GM12892 (cell line): ENCODE results near the gene PTX3.

Experiments used
- DNase-seq: peaks from one replicate; pipeline ENCODE4 v3.0.0; 2011; ENCODE audit not compliant: insufficient read length
- FAIRE-seq: peaks from 2 replicates; lab custom pipeline; 2011; peaks lifted over from hg19 to GRCh38; lab: Jason Lieb, UNC
- POLR2A ChIP-seq: IDR thresholded peaks from 2 replicates; pipeline ENCODE4 v1.6.1; 2011; ENCODE audit warnings: low read depth, low read length, control low read depth
- POLR2AphosphoS5 ChIP-seq: IDR thresholded peaks from 2 replicates; pipeline ENCODE4 v1.6.1; 2011; ENCODE audit warnings: low read depth, low read length, control low read depth
- TAF1 ChIP-seq: IDR thresholded peaks from 2 replicates; pipeline ENCODE4 v1.6.1; 2011; ENCODE audit warnings: low read depth, mild to moderate bottlenecking, control low read depth, low read length, borderline replicate concordance

Gene PTX3

DNA sequence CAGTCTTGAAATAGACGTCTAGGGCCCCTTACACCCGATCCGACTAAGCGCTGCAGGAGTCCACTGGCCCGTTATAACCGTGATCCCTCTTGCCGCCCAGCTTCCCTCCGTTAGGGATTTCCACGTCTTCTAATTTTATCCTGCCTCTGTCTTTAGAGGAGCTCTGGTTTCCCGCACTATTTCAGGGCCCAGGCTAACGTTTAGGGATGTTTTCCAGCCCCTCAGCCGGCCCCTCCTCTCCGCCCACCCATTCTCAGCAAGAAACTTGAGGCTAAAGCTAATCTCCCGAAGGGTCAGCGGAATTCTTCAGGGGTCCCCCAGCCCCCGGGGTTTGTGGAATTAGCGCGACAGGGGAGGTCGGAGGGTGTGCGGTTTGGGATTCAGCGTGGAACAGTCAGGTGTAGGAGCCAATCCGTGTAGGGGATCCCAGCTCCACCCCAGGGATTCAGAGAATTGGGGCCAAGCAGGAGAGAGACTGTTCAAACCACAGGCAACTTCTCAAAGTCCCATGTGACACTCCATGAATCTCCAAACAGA is 1.6 kb downstream of the PTX3 start:
- DNase-seq (no peak), FAIRE-seq (no peak)
- TF ChIP-seq POLR2AphosphoS5: no peak

DNA sequence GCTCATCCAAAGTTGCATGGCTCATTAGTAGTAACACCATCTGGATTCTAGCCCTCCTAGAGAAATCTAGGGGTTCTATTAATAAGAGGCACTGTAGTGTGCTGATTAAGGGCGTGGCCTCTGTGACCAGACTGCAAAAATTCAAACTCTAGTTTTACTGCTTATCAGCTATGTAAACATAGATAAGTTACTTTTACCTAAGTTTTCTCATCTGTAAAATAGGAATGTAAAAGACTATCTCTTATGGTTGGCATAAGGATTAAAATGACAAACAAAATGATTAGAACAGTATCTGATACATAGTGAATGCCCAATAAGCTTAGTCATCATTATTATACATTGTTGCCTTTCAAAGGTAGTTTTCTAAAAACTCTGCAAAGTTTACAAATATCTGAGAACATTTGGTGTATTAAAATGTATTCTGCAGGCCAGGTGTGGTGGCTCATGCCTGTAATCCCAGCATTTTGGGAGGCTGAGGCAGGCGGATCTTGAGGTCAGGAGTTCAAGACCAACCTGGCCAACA is 4.5 kb downstream of the PTX3 start:
- no peak for DNase-seq
- FAIRE-seq: no peak
- TF ChIP-seq TAF1 (no peak), POLR2A (no peak), POLR2AphosphoS5 (no peak)

DNA sequence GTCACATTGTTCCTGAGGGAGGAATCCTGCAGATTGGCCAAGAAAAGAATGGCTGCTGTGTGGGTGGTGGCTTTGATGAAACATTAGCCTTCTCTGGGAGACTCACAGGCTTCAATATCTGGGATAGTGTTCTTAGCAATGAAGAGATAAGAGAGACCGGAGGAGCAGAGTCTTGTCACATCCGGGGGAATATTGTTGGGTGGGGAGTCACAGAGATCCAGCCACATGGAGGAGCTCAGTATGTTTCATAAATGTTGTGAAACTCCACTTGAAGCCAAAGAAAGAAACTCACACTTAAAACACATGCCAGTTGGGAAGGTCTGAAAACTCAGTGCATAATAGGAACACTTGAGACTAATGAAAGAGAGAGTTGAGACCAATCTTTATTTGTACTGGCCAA is 6.1 kb downstream of the PTX3 start:
- no peak for DNase-seq
- no peak for TF ChIP-seq POLR2AphosphoS5
- no peak for FAIRE-seq

DNA sequence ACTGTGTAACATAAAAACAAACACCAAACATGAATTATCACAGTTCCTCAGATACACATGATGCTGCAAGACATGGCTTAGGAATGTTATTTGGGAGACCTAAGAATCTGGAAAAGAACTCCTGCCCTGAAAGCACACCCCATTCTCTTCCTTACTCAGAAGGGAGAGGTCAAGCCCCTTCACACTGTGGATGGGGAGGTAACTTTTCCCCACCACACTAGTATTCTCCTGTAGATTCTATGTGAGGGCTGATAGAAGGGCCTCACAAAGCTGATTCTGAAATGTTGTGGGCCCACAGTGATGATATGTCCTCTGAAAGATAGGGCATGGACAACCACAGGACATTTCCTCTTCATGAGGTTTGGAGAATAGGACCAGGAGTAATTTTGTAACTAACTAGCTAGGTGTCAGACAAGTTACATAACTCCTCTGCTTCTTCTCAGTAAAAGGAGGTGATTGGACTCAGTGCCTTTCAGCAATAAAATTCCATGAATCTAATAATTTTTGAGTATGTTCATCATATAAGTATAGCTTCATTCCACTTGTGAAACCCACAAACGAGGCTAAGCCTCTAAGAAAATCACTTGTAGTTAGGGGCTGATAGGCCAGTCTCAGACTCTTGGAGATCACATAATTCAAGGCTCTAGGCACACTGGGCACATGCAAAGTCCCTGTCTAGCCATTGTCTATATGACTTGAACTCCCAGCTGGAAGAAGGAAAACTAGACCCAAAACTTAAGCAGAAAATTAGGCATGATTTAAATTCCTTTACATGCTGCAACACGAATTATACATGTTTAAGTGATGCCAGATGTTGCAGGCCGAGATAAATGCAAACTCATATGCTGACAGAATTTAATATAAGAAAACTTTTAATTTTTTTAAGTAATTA is 7.5 kb downstream of the PTX3 start:
- no peak for FAIRE-seq
- TF ChIP-seq TAF1 (no peak), POLR2AphosphoS5 (no peak), POLR2A (no peak)
- no peak for DNase-seq

DNA sequence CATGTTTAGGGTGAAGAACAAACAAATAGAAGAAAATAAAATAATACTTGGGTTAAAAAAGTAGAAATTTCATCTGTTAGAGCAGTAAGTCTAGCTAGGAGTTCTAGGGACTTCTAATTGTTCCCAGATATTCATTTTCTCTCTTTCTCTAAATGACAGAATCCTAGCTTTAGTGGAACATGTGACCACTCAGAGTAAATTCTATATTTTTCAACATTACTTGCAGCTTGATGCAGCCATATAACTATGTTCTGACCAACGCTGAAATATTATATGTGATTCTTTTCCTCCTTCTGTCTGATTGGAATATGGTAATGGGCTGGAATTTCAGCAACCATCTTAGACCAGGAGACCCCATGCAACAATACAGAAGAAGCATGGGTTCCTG is 8.1 kb downstream of the PTX3 start:
- FAIRE-seq: no peak

DNA sequence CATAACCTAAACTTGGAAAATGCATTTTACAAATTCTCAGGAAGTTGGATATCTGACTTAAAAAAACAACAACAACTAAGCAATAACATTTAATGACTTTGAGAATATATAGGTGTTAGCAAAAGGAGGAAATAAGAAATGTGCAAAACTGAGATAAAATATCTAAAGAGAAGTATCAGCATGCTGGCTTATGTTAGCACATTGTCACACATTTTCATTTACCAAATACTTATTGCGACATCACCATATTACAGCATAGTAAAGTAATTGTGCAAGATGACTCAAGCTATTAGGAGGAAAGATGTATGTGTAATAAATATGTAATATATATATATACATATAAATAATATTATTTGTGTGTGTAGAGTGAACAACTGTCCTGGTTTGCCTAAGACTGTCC is 9.2 kb downstream of the PTX3 start:
- no peak for FAIRE-seq
- no peak for DNase-seq
- no peak for TF ChIP-seq POLR2AphosphoS5
- TF ChIP-seq TAF1: no peak
- no peak for TF ChIP-seq POLR2A

More for the DNA sequence above, 8.1 kb downstream of the PTX3 start:
- no peak for DNase-seq
- TF ChIP-seq POLR2A (no peak), POLR2AphosphoS5 (no peak), TAF1 (no peak)

DNA sequence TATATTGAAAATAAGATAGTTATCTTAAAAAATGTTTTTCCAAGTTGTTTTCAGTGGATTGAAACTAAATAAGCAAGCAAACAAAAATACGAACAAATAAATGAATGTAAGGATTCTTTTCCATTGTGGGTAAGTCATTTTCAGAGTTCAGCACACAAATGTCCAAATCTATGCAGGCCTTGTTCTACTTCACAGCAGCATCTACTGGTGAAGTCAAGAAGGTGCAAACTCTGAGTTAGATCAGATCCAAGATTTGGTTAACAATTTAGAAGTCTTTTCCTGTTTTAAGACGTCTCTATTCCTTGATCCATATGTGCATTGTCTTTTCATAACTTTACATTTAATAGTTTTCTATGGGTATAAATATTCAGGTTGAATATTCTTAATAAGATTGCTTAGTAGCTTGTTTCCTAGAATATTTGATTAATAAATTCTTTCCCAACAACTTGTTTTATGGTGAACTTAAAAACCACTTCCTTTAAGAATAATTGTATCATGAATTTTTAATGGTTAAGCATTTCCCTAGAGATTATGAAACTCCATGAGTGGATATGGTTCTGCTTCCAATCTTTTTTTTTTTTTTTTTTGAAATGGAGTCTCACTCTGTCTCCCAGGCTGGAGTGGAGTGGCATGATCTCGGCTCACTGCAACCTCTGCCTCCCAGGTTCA is 10.5 kb downstream of the PTX3 start:
- no peak for DNase-seq
- FAIRE-seq: no peak
- no peak for TF ChIP-seq POLR2A
- TF ChIP-seq POLR2AphosphoS5: no peak

DNA sequence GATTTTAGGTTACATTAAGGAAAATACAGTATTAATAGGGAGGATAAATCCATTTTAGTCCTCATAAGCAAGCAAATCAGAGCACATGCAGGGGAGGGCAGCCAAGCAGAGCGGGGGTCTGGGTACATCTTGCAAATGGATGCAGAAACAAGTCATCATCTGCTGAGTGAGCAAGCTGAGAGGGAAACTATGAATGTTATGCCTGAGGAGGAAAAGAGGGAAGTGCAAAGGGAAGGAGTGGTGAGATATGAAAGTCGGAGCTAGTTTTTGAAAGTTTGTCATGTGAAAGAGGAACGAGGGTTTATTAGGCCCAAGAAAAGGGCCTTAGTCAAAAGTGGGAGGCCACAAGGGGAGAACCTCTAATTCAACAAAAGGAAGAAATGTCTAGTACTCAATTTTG is 15.4 kb downstream of the PTX3 start:
- TF ChIP-seq POLR2AphosphoS5 (no peak), POLR2A (no peak), TAF1 (no peak)
- FAIRE-seq (no peak), DNase-seq (no peak)

DNA sequence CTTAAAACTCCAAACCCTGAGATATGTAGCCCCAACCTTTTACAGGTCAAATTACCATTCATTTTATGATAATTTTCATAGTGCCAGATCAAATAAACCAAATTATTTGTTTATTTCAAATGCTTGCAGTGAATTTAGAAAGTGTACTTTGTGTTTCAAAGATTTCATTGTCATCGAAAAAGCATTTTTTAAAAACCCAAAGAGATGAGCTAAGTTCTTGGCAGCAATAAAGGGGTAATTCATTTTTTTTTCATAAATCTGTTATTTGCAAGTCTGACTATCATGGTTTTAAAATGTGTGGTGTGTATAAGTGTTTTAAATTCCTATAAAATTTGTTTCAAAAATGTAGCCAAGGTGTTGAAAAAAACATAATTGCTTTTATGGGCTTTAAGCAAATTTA is 17.2 kb downstream of the PTX3 start:
- FAIRE-seq (no peak), DNase-seq (no peak)
- TF ChIP-seq POLR2AphosphoS5 (no peak), TAF1 (no peak), POLR2A (no peak)

DNA sequence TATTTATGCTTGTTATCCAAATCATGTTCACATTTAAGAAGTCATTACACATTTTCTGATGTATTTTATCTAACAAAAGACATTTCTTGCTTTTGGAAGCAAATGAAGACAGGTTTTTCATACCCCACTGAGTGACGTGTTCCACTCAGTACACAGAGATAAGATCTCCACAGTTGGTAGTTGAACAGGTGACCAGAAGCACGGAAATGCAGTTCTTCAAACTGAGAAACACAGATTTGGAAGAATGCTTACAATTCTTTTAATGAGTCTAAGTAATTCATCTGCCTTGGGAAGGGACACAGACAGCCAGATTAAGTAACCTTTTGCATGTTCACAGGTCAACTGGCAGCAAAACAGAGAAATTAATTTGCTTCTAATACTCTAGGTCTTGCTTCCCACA is 23.1 kb downstream of the PTX3 start:
- TF ChIP-seq POLR2AphosphoS5 (no peak), TAF1 (no peak)
- FAIRE-seq (no peak), DNase-seq (no peak)

DNA sequence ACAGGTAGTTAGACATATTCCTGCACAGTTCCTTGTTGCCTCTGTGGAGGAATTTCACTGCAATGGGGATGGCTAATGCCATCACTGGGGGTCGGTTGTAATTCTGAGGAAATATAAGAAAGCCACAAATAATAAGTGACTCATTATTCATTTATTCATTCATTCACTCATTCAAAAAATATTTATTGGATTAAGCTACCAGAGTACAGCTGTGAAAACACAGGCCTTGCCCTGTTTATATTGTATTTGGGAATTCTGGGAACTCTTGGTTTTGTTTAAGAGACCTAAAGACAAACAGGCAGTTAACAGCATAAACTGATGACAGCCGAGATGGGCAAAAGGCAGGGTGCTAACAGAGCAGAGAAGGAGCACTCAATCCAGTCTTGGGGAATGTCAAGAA is 23.6 kb downstream of the PTX3 start:
- TF ChIP-seq POLR2A (no peak), POLR2AphosphoS5 (no peak), TAF1 (no peak)
- DNase-seq (no peak), FAIRE-seq (no peak)

DNA sequence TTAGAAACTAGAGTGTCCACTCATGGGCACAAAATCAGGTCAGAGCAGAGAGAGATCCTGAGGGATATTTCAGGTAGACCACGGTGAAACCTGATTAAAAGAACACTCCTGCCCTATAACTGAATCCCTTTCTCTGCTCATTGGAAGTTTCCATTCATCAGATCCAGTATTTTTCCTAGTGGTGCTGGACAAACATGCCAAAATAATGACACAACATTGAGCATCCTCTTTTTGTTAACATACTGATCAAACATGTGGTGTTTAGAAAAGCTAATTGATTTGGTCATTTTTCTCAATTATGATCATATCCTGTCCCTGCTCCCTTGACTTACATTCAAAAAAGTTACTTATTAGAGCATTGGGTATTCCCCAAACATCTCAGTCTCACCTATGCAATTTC is 27.2 kb downstream of the PTX3 start:
- no peak for FAIRE-seq
- TF ChIP-seq TAF1 (no peak), POLR2A (no peak), POLR2AphosphoS5 (no peak)

More for the DNA sequence above, 27.2 kb downstream of the PTX3 start:
- no peak for DNase-seq
